NCI-H2081 treated with DMSO at 0.1 percent for 48 hours (cell line): ENCODE data around the gene CYP1B1.
"Not testable (repeated sequence)": the region's sequence is repeated elsewhere in the genome, so short reads cannot be mapped to it uniquely, and the experiment has no call there.

Experiments
- DNase-seq: peaks from one replicate; lab custom pipeline; 2025; lab: John Stamatoyannopoulos, UW

Gene CYP1B1

DNA sequence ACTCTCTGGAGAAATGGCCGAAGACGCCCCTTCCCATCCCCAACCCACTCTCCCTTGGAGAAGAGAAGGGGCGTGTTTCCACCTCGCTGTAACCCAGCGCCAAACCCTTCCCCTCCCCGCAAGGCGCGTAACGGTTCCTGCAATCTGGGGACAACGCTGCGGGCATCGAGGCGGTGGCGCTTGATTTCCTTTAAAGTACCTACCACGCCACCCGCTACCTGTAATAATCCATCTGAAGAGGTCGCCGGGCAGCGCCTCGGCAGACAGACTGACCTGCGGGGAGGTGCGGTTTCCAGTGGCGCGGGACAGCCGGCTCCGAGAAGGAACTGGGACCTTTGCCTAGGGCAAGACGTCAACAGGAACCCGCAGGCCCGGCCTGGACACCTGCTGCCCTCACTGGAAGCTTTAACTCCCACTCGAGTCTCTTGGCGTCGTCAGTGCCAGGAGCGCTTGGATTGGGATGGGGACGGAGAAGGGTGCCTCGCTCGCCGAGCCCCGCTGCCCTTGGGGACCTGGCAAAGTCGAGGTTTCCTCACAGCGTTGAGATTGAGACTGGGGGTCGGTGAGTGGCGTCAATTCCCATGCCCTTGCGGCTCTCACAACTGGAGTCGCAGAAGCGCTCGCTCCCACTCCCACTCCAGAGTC, at the start of gene CYP1B1:
Gene CYP1B1, minus strand, starts transcription at position 645 of the 645 bp plus-strand sequence. CDS start 763 bp downstream, outside the sequence.
- DNase-seq, result no peak

DNA sequence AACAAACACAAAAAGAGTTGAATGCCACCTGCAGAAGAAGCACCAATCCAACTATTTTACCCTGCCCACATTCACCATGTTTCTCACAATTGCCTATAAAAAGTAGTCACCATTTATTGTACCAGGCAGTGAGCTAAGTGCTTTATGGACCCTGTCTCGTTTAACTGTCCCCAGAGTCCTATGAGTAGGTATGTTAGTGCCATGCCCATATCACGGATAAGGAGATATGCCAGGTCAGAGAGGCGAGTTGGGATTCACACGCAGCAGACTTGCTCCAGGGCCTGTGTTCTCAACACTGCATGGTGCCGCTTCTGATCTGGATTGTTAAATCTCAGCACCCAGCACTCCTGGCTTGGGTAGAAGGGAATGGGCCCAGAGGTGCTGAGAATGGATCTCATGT, 49.1 kb upstream of the CYP1B1 start:
- DNase-seq, result no peak

DNA sequence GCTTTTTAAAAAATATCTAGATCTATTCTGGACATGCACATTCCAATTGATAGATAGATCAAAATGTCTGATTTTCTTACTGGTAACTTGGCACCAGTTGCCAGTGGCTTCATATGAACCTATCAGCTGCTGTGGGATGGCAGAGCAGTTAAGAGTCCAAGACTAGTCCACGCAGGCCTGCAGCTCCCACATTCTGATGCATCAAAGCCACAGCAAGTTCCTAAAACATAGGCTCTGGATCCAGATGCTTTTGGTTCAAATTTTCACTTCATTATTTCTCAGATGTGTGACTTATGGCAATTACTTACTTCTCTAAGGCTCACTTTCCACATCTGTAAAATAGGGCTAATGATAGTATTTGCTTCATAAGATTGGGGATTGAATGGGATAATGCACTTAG, 48.0 kb upstream of the CYP1B1 start:
- DNase-seq, result no peak

DNA sequence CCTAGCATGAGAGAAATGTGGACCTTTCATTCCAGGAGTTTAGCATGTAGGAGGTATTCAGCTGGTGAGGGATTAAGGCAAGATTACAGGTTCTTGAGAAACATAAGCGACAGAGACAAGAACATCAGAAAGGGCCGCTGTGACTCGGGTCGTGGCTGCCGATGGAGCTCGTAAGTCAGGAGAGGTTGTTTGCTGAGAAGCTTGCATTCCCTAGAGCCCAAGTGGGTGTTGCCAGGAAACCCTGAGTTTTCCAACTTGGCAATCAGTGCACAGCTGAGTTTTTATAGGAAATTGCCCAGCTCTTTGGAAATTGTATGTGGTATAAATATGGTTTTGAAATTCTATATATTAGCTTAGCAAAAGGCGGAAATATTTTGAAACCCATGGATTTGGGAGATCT, 46.4 kb upstream of the CYP1B1 start:
- no peak for DNase-seq

DNA sequence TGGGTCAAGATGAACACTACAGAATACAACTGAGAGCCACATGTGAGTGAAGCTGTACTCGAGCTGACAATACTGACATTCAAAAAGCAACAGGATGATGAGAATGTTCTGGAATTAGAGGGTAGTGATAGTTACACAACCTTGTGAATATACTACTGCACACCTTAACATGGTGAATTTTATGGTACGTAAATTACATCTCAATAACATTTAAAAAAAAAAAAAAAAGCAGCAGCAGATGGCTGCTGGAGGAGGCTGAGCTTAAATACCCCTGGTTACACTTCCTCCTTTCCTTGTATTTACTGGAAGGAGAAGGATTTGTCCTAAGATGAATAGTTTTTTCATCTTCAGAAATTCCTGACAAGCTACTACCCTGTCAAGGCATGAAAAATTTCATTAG, 45.5 kb upstream of the CYP1B1 start:
- DNase-seq, result no peak

DNA sequence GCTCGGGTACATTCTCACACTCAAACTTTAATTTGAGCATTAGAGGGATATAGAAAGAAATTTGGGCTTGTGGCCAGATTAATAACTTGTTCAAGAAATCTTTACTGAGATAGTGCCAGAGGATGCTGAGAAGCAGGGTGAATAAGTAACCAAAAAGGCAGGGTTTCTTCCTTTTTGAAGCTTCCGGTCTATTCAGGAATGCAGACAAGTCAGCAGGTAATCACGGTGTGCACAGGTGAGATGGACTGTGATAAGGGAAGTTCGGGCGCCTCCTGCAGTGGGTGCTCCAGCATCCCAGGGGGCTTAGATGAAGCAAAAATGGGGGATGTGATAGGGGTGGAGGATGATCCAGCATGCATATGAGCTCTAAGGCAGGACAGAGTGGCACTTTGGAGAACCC, 44.9 kb upstream of the CYP1B1 start:
- no peak for DNase-seq

DNA sequence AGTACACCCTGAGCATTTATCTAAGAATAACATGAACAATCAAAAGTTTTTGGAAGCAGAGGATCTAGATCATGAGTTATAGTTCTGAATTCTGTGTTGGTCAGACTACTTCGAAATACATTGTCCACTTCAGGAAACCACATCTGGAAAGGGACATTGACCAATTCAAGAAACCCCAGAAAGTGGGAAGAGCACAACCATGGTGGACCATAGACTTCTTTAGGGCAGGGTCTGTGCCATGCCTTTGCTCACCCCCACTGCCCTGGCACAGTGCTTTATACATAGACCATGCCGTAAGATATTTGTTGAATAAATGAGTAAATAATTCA, 44.3 kb upstream of the CYP1B1 start:
- no peak for DNase-seq

DNA sequence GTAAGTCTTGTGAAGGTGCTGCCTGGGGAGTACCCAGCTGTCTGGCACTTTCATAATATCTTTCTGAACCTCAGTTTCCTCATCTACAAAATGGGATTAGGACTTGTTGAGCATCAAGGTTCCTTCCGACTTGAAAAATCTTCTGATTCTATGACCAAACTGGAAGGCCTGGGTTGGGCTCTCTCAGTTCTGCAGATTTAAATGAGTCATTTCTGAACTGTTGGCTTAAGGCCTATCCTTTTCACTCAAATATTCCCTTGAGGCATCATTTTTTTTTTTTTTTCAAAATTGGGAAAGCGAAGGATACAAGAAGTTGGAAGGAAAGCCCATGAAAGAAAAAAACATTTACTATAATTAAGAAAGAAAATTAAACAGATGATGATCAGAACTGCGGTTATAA, 40.8 kb upstream of the CYP1B1 start:
- DNase-seq, result no peak

DNA sequence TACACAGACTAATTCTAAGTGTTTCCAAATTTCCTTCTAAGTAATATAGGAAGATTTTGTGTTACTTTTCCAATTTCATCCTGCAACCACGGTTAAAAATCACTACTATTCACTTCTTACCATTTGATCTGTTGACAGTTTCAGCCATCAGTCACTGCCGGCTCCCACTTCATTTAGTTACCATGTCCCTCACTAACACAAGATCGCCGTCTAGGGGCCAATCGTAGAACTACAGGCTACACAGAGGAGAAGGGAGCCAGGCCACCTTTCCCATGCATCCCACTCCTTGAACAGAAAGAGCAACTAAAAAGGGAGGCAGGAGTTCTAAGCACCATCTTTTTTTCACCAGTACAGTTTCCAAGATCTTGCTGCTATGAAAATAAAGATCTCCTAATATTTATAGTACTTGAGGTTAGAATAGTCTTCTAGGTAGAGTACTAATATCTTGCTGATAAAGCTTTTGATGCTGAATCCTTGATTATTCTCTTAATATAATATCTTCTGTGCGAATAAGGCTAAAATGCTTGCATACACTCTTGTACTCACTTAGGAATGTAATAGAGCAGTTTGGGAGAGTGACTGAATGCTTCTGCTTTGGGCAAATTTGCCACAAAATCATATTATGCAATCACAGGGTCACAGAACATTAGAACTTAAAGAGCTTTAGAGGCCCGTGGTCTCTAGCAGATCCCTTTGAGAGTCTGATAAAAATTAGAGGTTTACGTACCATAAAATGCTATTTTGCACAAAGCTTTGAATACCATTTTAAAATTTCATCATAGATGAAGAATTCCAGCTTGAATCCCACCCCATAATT, 39.5 kb upstream of the CYP1B1 start:
- DNase-seq, result no peak

DNA sequence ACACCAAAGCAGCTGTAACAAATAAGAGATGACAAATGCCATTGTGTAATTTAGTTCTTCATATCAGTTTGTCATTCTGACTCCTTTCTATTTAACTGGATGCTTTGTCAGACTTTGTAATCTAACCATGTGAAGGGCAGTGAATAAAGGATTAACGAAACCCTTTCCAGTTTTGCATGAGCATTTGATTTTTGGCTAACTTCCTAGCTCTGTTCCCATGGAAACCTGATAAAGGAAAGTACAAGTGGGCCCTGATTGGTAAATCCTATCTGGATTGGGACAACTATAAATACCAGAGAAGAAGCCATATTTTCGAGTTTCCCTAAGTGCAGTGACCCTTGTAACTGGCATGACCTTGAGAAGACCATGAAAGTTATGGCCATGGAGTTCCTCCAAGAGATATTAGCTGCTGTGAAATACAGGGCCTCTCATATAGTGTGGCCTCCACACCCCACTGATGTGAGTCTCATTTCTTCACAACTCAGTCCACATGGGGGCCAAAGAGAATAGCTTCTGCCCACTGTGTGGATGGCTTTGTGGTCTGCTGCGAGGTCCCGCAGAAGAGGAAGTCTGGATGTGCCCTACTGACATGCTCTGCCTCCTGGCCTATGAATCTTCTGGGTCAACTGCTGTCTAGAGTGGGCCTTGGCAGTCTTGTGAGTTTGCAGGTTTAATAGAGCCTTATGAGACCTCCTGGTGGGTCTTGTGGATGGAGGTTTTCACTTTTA, 38.2 kb upstream of the CYP1B1 start:
- DNase-seq, result no peak

DNA sequence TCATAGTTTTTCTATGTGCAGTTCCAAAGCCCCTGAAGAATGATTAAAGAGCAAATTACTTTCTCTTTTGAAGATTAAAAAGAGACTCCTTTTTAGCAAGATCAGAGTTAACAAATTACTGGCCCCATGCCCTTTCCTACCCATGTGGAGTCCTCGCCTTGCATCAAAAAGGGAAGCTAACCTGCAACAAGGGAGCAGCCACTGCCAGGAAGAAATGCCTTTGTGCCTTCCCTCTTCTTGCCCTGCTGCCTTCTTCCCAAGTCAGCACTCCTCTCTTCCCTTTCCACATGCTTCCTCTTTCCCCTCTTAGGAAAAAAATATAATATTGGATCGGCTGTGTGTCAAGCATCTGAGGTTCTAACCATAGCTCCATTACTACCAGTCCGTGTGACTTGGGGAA, 37.1 kb upstream of the CYP1B1 start:
- no peak for DNase-seq

DNA sequence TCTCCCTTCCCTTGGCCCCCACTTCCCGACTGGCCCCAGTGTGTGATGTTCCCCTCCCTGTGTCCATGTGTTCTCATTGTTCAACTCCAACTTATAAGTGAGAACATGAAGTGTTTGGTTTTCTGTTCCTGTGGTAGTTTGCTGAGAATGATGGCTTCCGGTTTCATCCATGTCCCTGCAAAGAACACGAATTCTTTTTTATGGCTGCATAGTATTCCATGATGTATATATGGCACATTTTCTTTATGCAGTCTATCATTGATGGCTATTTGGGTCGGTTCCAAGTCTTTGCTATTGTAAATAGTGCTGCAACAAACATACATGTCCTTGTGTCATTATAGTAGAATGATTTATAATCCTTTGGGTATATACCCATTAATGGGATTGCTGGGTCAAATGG, 35.4 kb upstream of the CYP1B1 start:
- not testable (repeated sequence) for DNase-seq

DNA sequence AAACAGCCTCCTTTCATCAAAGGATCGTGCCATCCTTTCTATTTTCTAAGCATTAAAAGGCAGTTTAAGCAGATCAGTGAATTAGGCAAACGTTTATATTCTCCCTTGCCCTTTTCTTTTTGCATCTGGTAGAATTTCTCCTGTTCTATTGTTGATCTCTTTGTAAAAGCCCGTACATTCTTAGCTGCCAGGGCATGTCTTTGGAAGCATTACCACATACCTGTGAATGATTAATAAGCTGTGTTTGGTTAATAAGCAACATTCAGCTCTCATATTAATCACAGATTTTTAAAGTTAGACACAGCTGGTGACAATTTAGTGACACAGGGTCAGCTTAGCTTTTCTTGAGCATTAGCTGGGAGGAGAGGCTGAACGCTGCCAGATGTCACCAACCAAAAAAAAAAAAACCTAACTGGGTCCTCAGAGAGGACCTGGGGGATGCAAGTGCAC, 33.8 kb upstream of the CYP1B1 start:
- DNase-seq, result no peak

DNA sequence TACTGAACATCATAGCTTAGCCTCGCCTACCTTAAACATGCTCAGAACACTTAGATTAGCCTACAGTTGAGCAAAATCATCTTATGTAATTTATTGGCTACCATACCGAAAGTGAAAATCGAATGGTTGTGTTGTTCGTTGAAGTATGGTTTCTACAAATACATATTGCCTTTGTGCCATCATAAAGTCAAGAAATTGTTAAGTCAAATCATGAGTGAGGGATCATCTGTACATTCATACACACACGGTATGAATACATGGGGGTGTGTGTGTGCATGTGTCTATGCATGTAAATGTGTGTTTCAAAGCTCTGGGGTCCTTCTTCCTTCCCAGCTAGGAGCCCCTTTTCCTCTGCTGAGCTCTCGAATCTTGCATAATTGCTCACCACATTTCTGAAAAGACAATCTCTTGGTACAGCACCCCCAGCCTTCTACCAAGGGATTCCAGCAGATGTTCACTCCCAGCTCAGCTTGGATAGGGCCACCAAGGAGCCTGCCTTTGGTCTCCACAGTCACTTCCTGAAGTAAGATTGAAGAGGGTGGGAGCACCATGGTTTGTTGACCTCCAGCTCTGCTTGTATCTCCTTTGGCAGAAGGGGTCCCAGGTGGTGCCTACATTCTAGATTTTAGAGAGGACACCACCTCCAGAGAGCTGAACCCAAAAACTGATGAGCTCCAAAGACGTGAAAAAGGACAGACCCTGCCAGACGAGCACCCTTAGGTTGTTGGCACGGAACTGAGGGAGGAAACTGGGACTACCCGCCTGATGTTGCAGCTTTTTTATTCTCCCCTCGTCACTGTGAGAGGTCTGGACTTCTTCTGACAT, 33.2 kb upstream of the CYP1B1 start:
- no peak for DNase-seq

DNA sequence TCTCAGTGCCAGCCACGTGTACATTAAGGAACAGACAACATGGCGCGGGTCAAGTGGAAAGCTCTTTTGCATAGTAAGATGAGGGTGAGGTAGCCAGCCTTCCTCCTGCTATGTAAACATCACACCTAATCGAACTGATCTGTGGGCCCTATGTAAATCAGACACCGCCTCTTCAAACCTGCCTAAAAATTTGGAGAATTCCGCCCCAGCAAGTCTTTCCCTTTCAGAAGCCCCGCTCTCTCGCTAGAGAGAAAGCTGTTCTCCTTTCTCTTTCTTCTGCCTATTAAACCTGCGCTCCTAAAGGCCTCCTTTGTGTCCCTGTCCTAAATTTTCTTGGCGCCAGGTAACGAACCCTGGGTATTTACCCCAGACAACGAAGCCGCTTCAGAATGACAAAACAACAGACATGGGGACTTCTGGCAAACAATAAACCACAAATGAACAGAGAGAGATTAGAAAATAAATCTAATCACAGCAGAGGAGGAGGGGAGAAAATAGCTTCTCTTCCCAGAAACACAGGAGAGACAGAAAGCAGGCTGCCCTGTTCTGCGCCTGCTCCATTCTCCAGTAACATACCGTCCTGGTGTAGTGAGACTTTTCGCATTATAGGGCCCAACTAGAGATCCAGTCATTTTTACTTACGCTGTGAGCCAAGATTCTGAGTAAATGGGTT, 31.9 kb upstream of the CYP1B1 start:
- no peak for DNase-seq

DNA sequence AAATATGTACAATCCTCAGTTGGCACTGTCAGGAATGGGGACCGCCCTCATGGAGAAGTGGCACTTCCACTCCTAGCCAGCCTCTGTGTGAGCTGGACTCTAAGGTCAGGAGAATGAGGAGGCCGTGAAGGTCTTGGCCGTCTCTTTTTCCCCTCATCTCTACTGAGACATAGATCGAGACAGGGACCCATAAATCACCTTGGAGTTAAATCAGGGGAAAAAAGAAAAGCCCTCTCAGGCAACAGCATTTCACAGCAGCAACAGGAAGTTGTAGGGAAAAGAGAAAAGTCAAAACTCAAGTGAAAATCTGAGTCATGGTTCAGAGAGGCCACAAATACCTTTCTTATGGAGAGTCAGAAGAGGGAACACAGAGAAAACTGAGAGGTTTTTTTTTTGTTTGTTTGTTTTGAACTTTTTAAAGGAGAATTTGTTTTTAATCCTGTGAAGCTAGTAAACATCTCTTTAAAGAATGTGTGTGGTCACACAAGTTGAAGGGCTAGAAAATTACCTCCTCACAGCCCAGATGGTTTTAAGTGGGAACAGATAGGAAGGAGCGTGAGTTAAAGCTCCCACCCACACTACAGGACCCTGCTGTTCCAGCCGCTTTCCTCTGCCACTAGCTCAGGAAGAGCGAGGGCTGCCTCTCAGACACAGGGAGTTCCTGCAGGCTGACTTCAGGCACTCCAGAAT, 30.6 kb upstream of the CYP1B1 start:
- DNase-seq, result no peak

DNA sequence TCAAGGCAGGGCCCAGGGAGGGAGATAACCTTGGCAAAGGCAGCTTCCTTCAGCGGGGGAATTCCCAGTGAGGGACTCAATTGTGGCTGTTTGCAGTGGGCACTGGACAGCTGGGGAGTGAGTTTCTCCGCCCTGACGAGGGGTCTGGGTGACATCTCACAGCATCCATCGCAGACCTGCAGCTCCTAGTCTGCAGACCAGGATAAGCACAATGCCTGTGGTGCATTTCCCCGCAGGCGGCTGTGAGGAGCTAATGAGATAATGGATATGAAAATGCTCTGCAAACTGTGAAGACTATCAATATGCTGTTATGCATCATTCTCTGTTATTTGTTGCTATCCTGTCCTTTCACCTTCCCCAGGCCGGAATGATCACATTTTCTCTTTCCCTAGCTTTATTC, 30.0 kb upstream of the CYP1B1 start:
- no peak for DNase-seq

DNA sequence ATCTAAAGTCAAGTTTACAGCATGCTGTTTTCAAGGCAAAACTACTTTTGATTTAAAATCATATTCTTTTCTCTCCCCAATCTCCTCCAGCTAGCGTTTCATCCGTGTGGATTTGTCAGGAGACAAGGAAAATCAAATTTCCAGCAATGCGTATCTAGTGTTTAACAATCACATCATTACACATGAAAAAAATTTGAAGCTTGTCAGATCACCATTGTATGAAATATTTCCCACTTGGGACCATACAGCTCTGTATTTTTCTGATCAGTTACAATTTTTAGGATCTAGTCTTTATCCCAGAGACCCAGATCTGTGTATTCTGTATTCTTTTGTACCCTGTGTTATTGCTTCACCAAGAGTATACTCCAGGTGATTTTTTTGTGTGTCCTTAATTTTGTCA, 28.6 kb upstream of the CYP1B1 start:
- DNase-seq, result no peak

DNA sequence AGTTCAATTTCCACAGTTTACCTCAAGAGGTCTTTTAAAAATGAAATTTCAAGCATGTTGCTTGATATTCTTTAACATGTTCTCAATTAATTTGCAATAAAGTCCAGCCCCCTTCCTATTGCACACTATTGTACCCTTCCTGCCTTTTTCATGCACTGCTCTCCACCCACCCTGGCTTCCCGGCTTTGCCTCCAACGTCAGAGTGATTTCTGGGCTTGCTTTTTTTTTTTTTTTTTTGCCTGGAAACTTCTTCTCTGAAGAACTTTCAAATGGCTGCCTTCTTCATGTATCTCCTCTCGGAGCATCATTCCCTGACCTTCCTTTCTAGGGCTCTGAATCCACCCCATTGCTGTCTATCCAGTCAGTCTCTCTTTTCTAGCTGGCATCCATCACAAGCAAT, 24.4 kb upstream of the CYP1B1 start:
- DNase-seq, result no peak

DNA sequence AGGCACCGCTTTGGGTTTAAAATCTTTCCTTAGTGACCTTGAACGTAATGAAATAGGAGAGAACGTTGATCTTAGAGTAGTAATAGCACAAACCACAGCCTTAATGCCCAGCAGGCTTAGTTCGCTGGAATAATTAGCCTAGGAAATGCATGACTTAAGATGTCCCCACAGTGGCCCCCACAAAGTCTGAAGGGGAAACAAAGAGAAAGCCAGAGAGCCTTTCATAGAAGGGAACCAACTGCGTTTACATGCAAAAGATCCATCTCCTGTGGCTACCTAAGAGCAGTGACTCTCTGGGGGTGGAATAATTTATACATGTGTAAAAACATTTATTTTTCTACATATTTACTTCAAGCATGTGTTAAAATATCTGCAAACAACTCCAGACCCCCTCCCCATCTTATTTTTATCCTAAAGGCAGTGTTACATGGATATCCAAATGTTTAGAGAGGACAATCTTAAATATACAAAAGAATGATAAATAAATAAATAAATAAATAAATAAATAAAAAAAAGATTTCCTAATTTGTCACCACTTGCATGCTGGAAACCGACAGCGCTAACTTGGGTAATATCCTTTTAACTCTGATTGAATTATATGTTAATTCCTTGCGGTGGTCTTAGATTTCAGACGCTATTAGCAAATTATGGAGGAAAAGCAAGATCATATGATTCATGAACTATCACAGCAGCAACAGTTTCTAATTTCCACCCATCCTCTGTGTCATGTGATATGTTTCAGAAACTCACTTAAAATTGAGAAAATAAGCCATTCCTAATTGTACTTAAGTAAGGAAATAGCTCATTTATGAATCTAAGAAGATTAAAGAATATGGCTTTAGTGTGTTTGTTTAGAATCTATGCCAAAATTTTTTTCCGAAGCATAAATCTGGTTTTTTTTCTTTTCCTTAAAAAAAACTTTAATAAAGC, 23.4 kb upstream of the CYP1B1 start:
- no peak for DNase-seq
